Stimulated activated CD4-positive, alpha-beta T cell treated with anti-CD3 and anti-CD28 coated beads, Interleukin-15, amount 100 ng/mL, for 24 hours (primary cell): ENCODE measurements around the gene CNTNAP5.

Source experiments
- DNase-seq: peaks from one replicate; pipeline ENCODE4 v3.0.0-alpha.2; 2020

CNTNAP5 gene

GRCh38 chr2:124162256-124162655, 137.2 kb downstream of the CNTNAP5 start:
- no peak for DNase-seq

GRCh38 chr2:124163840-124164239, 138.8 kb downstream of the CNTNAP5 start:
- DNase-seq = no peak

- DNase-seq = no peak
Observed at GRCh38 chr2:124165698-124166097, 140.6 kb downstream of the CNTNAP5 start.

GRCh38 chr2:124171472-124172063, 146.5 kb downstream of the CNTNAP5 start:
- no peak for DNase-seq

- DNase-seq = no peak
Observed at GRCh38 chr2:124178719-124179118, 153.6 kb downstream of the CNTNAP5 start.

- no peak for DNase-seq
Observed at GRCh38 chr2:124180635-124181034, 155.5 kb downstream of the CNTNAP5 start.

GRCh38 chr2:124186801-124187200, 161.7 kb downstream of the CNTNAP5 start:
- DNase-seq = no peak

- DNase-seq = no peak
Observed at GRCh38 chr2:124187948-124188347, 162.9 kb downstream of the CNTNAP5 start.

GRCh38 chr2:124193706-124194105, 168.6 kb downstream of the CNTNAP5 start:
- DNase-seq = no peak

GRCh38 chr2:124201713-124202112, 176.6 kb downstream of the CNTNAP5 start:
- DNase-seq = no peak

- DNase-seq = no peak
Observed at GRCh38 chr2:124209441-124209840, 184.4 kb downstream of the CNTNAP5 start.

- DNase-seq = no peak
Observed at GRCh38 chr2:124211461-124211860, 186.4 kb downstream of the CNTNAP5 start.

- no peak for DNase-seq
Observed at GRCh38 chr2:124213977-124214587, 189.0 kb downstream of the CNTNAP5 start.

- no peak for DNase-seq
Observed at GRCh38 chr2:124246170-124246569, 221.1 kb downstream of the CNTNAP5 start.

- DNase-seq = no peak
Observed at GRCh38 chr2:124248386-124248785, 223.3 kb downstream of the CNTNAP5 start.

- DNase-seq = no peak
Observed at GRCh38 chr2:124250433-124250832, 225.3 kb downstream of the CNTNAP5 start.

- no peak for DNase-seq
Observed at GRCh38 chr2:124254621-124255020, 229.5 kb downstream of the CNTNAP5 start.

GRCh38 chr2:124257120-124257519, 232.0 kb downstream of the CNTNAP5 start:
- DNase-seq = no peak

GRCh38 chr2:124258140-124258880, 233.2 kb downstream of the CNTNAP5 start:
- DNase-seq = no peak

GRCh38 chr2:124261456-124261855, 236.4 kb downstream of the CNTNAP5 start:
- no peak for DNase-seq

- no peak for DNase-seq
Observed at GRCh38 chr2:124264551-124265091, 239.5 kb downstream of the CNTNAP5 start.

- no peak for DNase-seq
Observed at GRCh38 chr2:124267794-124268193, 242.7 kb downstream of the CNTNAP5 start.

- no peak for DNase-seq
Observed at GRCh38 chr2:124269348-124269747, 244.3 kb downstream of the CNTNAP5 start.

- DNase-seq = no peak
Observed at GRCh38 chr2:124272261-124272841, 247.3 kb downstream of the CNTNAP5 start.
